Muscle of back (tissue), 13 donors: ENCODE measurements around the gene NFIC. TPM values are rescaled to one million over a fixed set of nuclear protein-coding genes. Genes with fewer than 3 reads are reported as not detected.
A peak's percentile ranks its signal among the peaks of the same experiment; 100 is the strongest.
"Not testable (repeated sequence)": the region's sequence is repeated elsewhere in the genome, so short reads cannot be mapped to it uniquely, and the experiment has no call there.

Source experiments
- DNase-seq, 3 donors: peaks; one replicate each; pipeline versions ENCODE4 v3.0.0 to v3.0.0-alpha.2; 2013
- long read RNA-seq, 9 donors: transcript quantifications; one replicate each; lab custom pipeline, GENCODE V29; 2026
- polyA plus RNA-seq, 10 donors: library from polyadenylated mRNA; unstranded; fragments of 120-200 nt; gene quantifications; one replicate each; pipeline ENCODE4 v1.2.1, GENCODE V29; 2013; ENCODE audit not compliant: insufficient read length in 10 of 10

NFIC gene
- 10 to 100 TPM; 35.1 to 50.8 (median 39.2) TPM for polyA plus RNA-seq
- long read RNA-seq, donor 1, full-length matches to known transcripts, result 18 of 18 reads
- long read RNA-seq, donor 1, partial matches to known transcripts, result 0 of 18 reads
- long read RNA-seq, donor 1, other reads (novel, unspliced or antisense), result 0 of 18 reads
- long read RNA-seq, donor 2, partial matches to known transcripts, result 0 of 4 reads
- long read RNA-seq, donor 2, other reads (novel, unspliced or antisense), result 0 of 4 reads
- long read RNA-seq, donor 3, result 0 reads
- long read RNA-seq, donor 4, partial matches to known transcripts, result 0 of 3 reads
- long read RNA-seq, donor 4, other reads (novel, unspliced or antisense), result 0 of 3 reads
- long read RNA-seq, donor 5, full-length matches to known transcripts, result 15 of 44 reads
- long read RNA-seq, donor 5, partial matches to known transcripts, result 29 of 44 reads
- long read RNA-seq, donor 5, other reads (novel, unspliced or antisense), result 0 of 44 reads
- long read RNA-seq, donor 6, full-length matches to known transcripts, result 9 of 9 reads
- long read RNA-seq, donor 6, partial matches to known transcripts, result 0 of 9 reads
- long read RNA-seq, donor 6, other reads (novel, unspliced or antisense), result 0 of 9 reads
- long read RNA-seq, donor 7, partial matches to known transcripts, result 0 of 9 reads
- long read RNA-seq, donor 7, other reads (novel, unspliced or antisense), result 0 of 9 reads
- long read RNA-seq, donor 8, partial matches to known transcripts, result 0 of 6 reads
- long read RNA-seq, donor 8, other reads (novel, unspliced or antisense), result 0 of 6 reads
- long read RNA-seq, donor 9, result 0 reads

GRCh38 chr19:3365836-3366752 is at the start of gene NFIC:
NFIC (plus strand) TSS chr19:3366583; CDS start chr19:3366637, 54 bp downstream.
- peak; percentile 85 to 95 (median 87) for DNase-seq

GRCh38 chr19:3316659-3317207 is 49.6 kb upstream of the NFIC start:
- DNase-seq, result no peak

- no peak for DNase-seq
These were observed 46.6 kb upstream of the NFIC start for GRCh38 chr19:3319643-3320353.

GRCh38 chr19:3320354-3320670 is 46.1 kb upstream of the NFIC start:
- no peak for DNase-seq

GRCh38 chr19:3320853-3321252 is 45.5 kb upstream of the NFIC start:
- no peak for DNase-seq

- no peak for DNase-seq
These were observed 44.7 kb upstream of the NFIC start for GRCh38 chr19:3321696-3322095.

- DNase-seq, result no peak
These were observed 44.0 kb upstream of the NFIC start for GRCh38 chr19:3322199-3322978.

- no peak for DNase-seq
These were observed 43.4 kb upstream of the NFIC start for GRCh38 chr19:3323026-3323425.

- DNase-seq, result no peak
These were observed 42.7 kb upstream of the NFIC start for GRCh38 chr19:3323658-3324057.

GRCh38 chr19:3324405-3324856 is 42.0 kb upstream of the NFIC start:
- DNase-seq, result no peak

- no peak for DNase-seq
These were observed 40.9 kb upstream of the NFIC start for GRCh38 chr19:3325451-3325850.

- no peak for DNase-seq
These were observed 37.6 kb upstream of the NFIC start for GRCh38 chr19:3328743-3329142.

- no peak for DNase-seq
These were observed 36.3 kb upstream of the NFIC start for GRCh38 chr19:3330047-3330446.

- DNase-seq, result not testable (repeated sequence)
These were observed 34.2 kb upstream of the NFIC start for GRCh38 chr19:3332232-3332631.

GRCh38 chr19:3333020-3333583 is 33.3 kb upstream of the NFIC start:
- DNase-seq, result no peak

GRCh38 chr19:3333662-3334061 is 32.7 kb upstream of the NFIC start:
- DNase-seq, result no peak

- DNase-seq, result not testable (repeated sequence)
These were observed 31.5 kb upstream of the NFIC start for GRCh38 chr19:3334749-3335430.

GRCh38 chr19:3335431-3336350 is 30.7 kb upstream of the NFIC start:
- no peak for DNase-seq
